IPS DF 19.7 (cell line): ENCODE results near the gene CUL1.

Experiments used
- DNase-seq: peaks from one replicate; pipeline ENCODE4 v3.0.0-alpha.2; 2013; ENCODE audit warnings: low read depth, low spot score

CUL1 gene

GRCh38 chr7:148698397-148699023 lies at the start of gene CUL1:
TSS of gene CUL1 (plus strand) at chr7:148698903. CDS start at chr7:148730123, 31,220 bp downstream.
- no peak for DNase-seq

- DNase-seq = no peak
Observed at GRCh38 chr7:148650232-148650858, 48.4 kb upstream of the CUL1 start.

GRCh38 chr7:148652773-148653172 lies 45.9 kb upstream of the CUL1 start:
- DNase-seq = no peak

GRCh38 chr7:148657929-148658328 lies 40.8 kb upstream of the CUL1 start:
- DNase-seq = no peak

GRCh38 chr7:148661471-148661870 lies 37.2 kb upstream of the CUL1 start:
- DNase-seq = no peak

GRCh38 chr7:148662646-148663045 lies 36.1 kb upstream of the CUL1 start:
- DNase-seq = no peak

- no peak for DNase-seq
Observed at GRCh38 chr7:148664324-148664723, 34.4 kb upstream of the CUL1 start.

GRCh38 chr7:148665221-148665620 lies 33.5 kb upstream of the CUL1 start:
- no peak for DNase-seq

- no peak for DNase-seq
Observed at GRCh38 chr7:148669927-148670326, 28.8 kb upstream of the CUL1 start.

- DNase-seq = no peak
Observed at GRCh38 chr7:148670374-148670773, 28.3 kb upstream of the CUL1 start.

- no peak for DNase-seq
Observed at GRCh38 chr7:148670807-148671206, 27.9 kb upstream of the CUL1 start.

- no peak for DNase-seq
Observed at GRCh38 chr7:148672041-148672440, 26.7 kb upstream of the CUL1 start.

GRCh38 chr7:148674689-148675088 lies 24.0 kb upstream of the CUL1 start:
- DNase-seq = no peak

- no peak for DNase-seq
Observed at GRCh38 chr7:148676291-148676690, 22.4 kb upstream of the CUL1 start.

GRCh38 chr7:148681821-148682220 lies 16.9 kb upstream of the CUL1 start:
- DNase-seq = no peak

- DNase-seq = no peak
Observed at GRCh38 chr7:148684289-148684830, 14.3 kb upstream of the CUL1 start.

GRCh38 chr7:148686312-148686937 lies 12.3 kb upstream of the CUL1 start:
- DNase-seq = no peak

- DNase-seq = no peak
Observed at GRCh38 chr7:148687555-148687954, 11.1 kb upstream of the CUL1 start.

- DNase-seq = no peak
Observed at GRCh38 chr7:148688526-148688925, 10.2 kb upstream of the CUL1 start.

- no peak for DNase-seq
Observed at GRCh38 chr7:148693651-148694050, 5.1 kb upstream of the CUL1 start.

GRCh38 chr7:148694631-148695030 lies 4.1 kb upstream of the CUL1 start:
- no peak for DNase-seq

- DNase-seq = no peak
Observed at GRCh38 chr7:148695953-148696352, 2.8 kb upstream of the CUL1 start.

- no peak for DNase-seq
Observed at GRCh38 chr7:148696787-148697186, 1.9 kb upstream of the CUL1 start.
